GM12891 (cell line): ENCODE data around the gene ANXA3.

ENCODE experiments used
- POLR2A ChIP-seq: IDR thresholded peaks from 2 replicates; pipeline ENCODE4 v1.6.1; 2011; ENCODE audit warnings: low read depth, low read length, control low read depth
- POLR2AphosphoS5 ChIP-seq: IDR thresholded peaks from 2 replicates; pipeline ENCODE4 v1.6.1; 2011; ENCODE audit warnings: low read depth, low read length, control low read depth
- TAF1 ChIP-seq: IDR thresholded peaks from 2 replicates; pipeline ENCODE4 v1.6.1; 2011; ENCODE audit warnings: low read depth, low read length, control low read depth

- TF ChIP-seq POLR2A: no peak
- TF ChIP-seq POLR2AphosphoS5: no peak
- no peak for TF ChIP-seq TAF1
Measured at GRCh38 chr4:78630615-78631014, 79.0 kb downstream of the ANXA3 start.
